K562 (cell line): ENCODE measurements around the gene ZDHHC14. TPM values are rescaled to one million over a fixed set of nuclear protein-coding genes. Genes with fewer than 3 reads are reported as not detected.

Source experiments
- CCNT2 ChIP-seq: IDR thresholded peaks from 2 replicates; pipeline ENCODE4 v1.6.1; 2011; ENCODE audit warnings: borderline replicate concordance, low read depth, mild to moderate bottlenecking, moderate library complexity, mixed read lengths, low read length; ENCODE audit not compliant: insufficient read length; ENCODE audit errors: extremely low read depth
- E2F6 ChIP-seq, 2 experiments: IDR thresholded peaks; 2 replicates each; pipeline ENCODE4 v1.6.1; 2011; ENCODE audit warnings: borderline replicate concordance in 1 of 2, control low read depth in 1 of 2, low read depth in 1 of 2, low read length in 1 of 2, mild to moderate bottlenecking in 1 of 2, mixed read lengths in 1 of 2, moderate library complexity in 1 of 2; ENCODE audit not compliant: insufficient read depth in 1 of 2, insufficient read length in 1 of 2, poor library complexity in 1 of 2, severe bottlenecking in 1 of 2; ENCODE audit errors: extremely low read depth in 1 of 2
- ETV6 ChIP-seq, 3 experiments: fragments of 150-350 bp in 1 of 3; sonication (generic) in 1 of 3; formaldehyde crosslinking in 1 of 3; IDR thresholded peaks; 2 replicates each; pipeline versions ENCODE4 v1.6.1 to v1.8.0; 2014 to 2022; ENCODE audit warnings: borderline replicate concordance in 2 of 3, low read depth in 2 of 3, antibody characterized with exemption in 1 of 3, low read length in 1 of 3, mild to moderate bottlenecking in 1 of 3, missing genetic modification reagents in 1 of 3
- FOXM1 ChIP-seq, 2 experiments: fragments of 450-650 bp in 1 of 2; sonication (generic) in 1 of 2; formaldehyde crosslinking in 1 of 2; IDR thresholded peaks; 2 replicates each; pipeline versions ENCODE4 v1.6.1 to v1.9.0; 2017 to 2022; ENCODE audit warnings: low read depth in 2 of 2, mild to moderate bottlenecking in 2 of 2, missing genetic modification reagents in 1 of 2, moderate library complexity in 1 of 2
- GABPA ChIP-seq: fragments of 200-800 bp; sonication (Bioruptor generic); conservative IDR thresholded peaks from 2 replicates; pipeline ENCODE4 v1.6.1; 2016; ENCODE audit warnings: low read depth, missing genetic modification characterization, missing compliant biosample characterization
- MLLT1 ChIP-seq, 2 experiments: fragments of 450-650 bp; IDR thresholded peaks; 2 replicates each; pipeline ENCODE4 v1.6.1; 2016
- PTBP1 ChIP-seq: fragments of 200-400 bp; formaldehyde crosslinking; IDR thresholded peaks from 2 replicates; pipeline ENCODE4 v1.6.1; 2017; ENCODE audit warnings: low read depth, low read length
- SIX5 ChIP-seq, 2 experiments: IDR thresholded peaks; 2 replicates each; pipeline ENCODE4 v1.6.1; 2011; ENCODE audit warnings: low read length in 2 of 2, borderline replicate concordance in 1 of 2, low read depth in 1 of 2, mild to moderate bottlenecking in 1 of 2, moderate library complexity in 1 of 2; ENCODE audit not compliant: insufficient read depth in 1 of 2
- YY1 ChIP-seq, 3 experiments: IDR thresholded peaks; 2 replicates each; pipeline ENCODE4 v1.6.1; 2011; ENCODE audit warnings: low read length in 2 of 3, mild to moderate bottlenecking in 2 of 3, moderate library complexity in 2 of 3, borderline replicate concordance in 1 of 3, control low read depth in 1 of 3, low read depth in 1 of 3; ENCODE audit not compliant: insufficient read depth in 3 of 3, insufficient replicate concordance in 2 of 3, control insufficient read depth in 1 of 3, insufficient read length in 1 of 3; ENCODE audit errors: extremely low read depth in 1 of 3
- ZNF407 ChIP-seq: fragments of 450-650 bp; IDR thresholded peaks from 2 replicates; pipeline ENCODE4 v1.6.1; 2016; ENCODE audit warnings: low read depth
- polyA plus RNA-seq, 8 experiments: library from polyadenylated mRNA; depleted of rRNA in 4 of 8; stranded (reverse) in 5 of 8; unstranded in 3 of 8; fragments of >200 nt; fragmentation: Nextera tagmentation in 2 of 8; fragmentation: Illumina TruSeq in 1 of 8; extraction: Ambion mirVana in 2 of 8; extraction: Trizol in 1 of 8; gene quantifications; 2 replicates each; pipeline versions ENCODE4 v1.2.1 to v1.2.3, GENCODE V29; 2011 to 2014; ENCODE audit warnings: inconsistent platforms in 1 of 8, missing spikeins in 1 of 8
- total RNA-seq, 7 experiments: library from RNA; depleted of rRNA in 6 of 7; stranded (reverse); fragments of >200 nt in 6 of 7; fragmentation: Illumina TruSeq in 2 of 7; extraction: Trizol in 2 of 7; gene quantifications; 2 replicates each; pipeline versions ENCODE4 v1.2.1 to v1.2.3, GENCODE V29; 2011 to 2021; ENCODE audit warnings: low replicate concordance in 1 of 7

The ZDHHC14 gene
- total and polyA plus RNA-seq, 9 of the 15 experiments (the other 6 are each of a cell fraction or from before 2014, with no cell fraction given) = 0.92 to 23.1 (median 13.8) TPM

- no peak for TF ChIP-seq ZNF407
- TF ChIP-seq MLLT1 (IDR thresholded peaks at IDR 0.05) = peak in 1 of 2 experiments; percentile 66; a peak in 2 of 4 replicates
- peak; percentile 39; the same call in 1 of the 2 replicates for TF ChIP-seq GABPA (tag)
- TF ChIP-seq FOXM1 (IDR thresholded peaks at IDR 0.05; ENCODE audit: low read depth) = no peak
- no peak for TF ChIP-seq FOXM1 (CRISPR knock-in tag; IDR thresholded peaks at IDR 0.05; ENCODE audit: low read depth)
- TF ChIP-seq YY1 (IDR thresholded peaks at IDR 0.05; ENCODE audit: borderline replicate concordance in 1 of 3, control insufficient read depth in 1 of 3, extremely low read depth in 1 of 3, insufficient read depth in 3 of 3, insufficient read length in 1 of 3, insufficient replicate concordance in 2 of 3, low read depth in 1 of 3, low read length in 2 of 3) = peak in 2 of 3 experiments; percentile 6 to 38
- peak; percentile 60 for TF ChIP-seq CCNT2
- no peak for TF ChIP-seq PTBP1
- no peak for TF ChIP-seq SIX5 (IDR thresholded peaks at IDR 0.05; ENCODE audit: borderline replicate concordance in 1 of 2, insufficient read depth in 1 of 2, low read depth in 1 of 2, low read length in 2 of 2)
- TF ChIP-seq E2F6 (IDR thresholded peaks at IDR 0.05; ENCODE audit: borderline replicate concordance in 1 of 2, extremely low read depth in 1 of 2, insufficient read depth in 1 of 2, insufficient read length in 1 of 2, low read depth in 1 of 2, low read length in 1 of 2, poor library complexity in 1 of 2, severe bottlenecking in 1 of 2) = peak in 1 of 2 experiments; percentile 38
- TF ChIP-seq ETV6 (IDR thresholded peaks at IDR 0.05; ENCODE audit: borderline replicate concordance in 1 of 2, low read depth in 2 of 2, low read length in 1 of 2) = no peak
- no peak for TF ChIP-seq ETV6 (CRISPR knock-in tag; IDR thresholded peaks at IDR 0.05; ENCODE audit: borderline replicate concordance)
Measured at GRCh38 chr6:157381631-157382621, 936 bp downstream of the ZDHHC14 start (continued).
